H7 (cell line): ENCODE data around the gene OPRL1. TPM values are rescaled to one million over a fixed set of nuclear protein-coding genes. Genes with fewer than 3 reads are reported as not detected.
"Not testable (repeated sequence)": the region's sequence is repeated elsewhere in the genome, so short reads cannot be mapped to it uniquely, and the experiment has no call there.

Experiments
- DNase-seq: peaks from one replicate; pipeline ENCODE4 v3.0.0; 2012
- H3K27me3 ChIP-seq: 2 replicates; pipeline ENCODE4 v1.6.0; 2011; ENCODE audit warnings: mild to moderate bottlenecking, low read length; ENCODE audit not compliant: control insufficient read depth, insufficient read depth
- H3K36me3 ChIP-seq: replicated peaks from 2 replicates; pipeline ENCODE4 v1.5.1; 2011; ENCODE audit warnings: low read length; ENCODE audit not compliant: control insufficient read depth, insufficient read depth
- H3K4me3 ChIP-seq: 2 replicates; pipeline ENCODE4 v1.5.1; 2011; ENCODE audit warnings: low read depth, mild to moderate bottlenecking, control low read depth, low read length, moderate library complexity; ENCODE audit not compliant: insufficient read depth
- total RNA-seq: library from RNA; depleted of rRNA; stranded (reverse); fragments of >200 nt; shearing (Covaris generic); gene quantifications from 2 replicates; pipeline ENCODE4 v1.2.3, GENCODE V29; 2014

OPRL1 gene
- total RNA-seq, 1 experiment from 2014 or later: 2.4 TPM

DNA sequence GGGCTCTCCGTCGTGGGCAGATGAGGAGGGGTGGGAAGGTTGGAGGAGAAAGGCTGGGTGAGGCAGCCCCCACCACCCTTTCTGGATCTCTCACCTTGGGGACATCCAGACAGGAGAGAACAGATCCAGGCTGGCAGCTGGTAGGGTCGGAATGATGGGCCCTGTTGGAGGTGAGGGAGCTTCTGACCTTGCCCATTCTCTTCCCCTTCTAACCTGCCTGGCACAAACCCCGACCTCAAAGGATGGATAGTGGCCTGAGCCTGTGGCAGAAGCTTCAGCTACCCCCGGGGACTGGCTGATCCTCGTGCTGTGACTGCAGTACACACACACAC, 33.5 kb downstream of the OPRL1 start:
- Histone ChIP-seq H3K4me3 (no peak overlapping the region), H3K27me3 (no peaks in the 10 kb centered on the region), H3K36me3 (no peaks in the 10 kb centered on the region)
- no peak for DNase-seq

DNA sequence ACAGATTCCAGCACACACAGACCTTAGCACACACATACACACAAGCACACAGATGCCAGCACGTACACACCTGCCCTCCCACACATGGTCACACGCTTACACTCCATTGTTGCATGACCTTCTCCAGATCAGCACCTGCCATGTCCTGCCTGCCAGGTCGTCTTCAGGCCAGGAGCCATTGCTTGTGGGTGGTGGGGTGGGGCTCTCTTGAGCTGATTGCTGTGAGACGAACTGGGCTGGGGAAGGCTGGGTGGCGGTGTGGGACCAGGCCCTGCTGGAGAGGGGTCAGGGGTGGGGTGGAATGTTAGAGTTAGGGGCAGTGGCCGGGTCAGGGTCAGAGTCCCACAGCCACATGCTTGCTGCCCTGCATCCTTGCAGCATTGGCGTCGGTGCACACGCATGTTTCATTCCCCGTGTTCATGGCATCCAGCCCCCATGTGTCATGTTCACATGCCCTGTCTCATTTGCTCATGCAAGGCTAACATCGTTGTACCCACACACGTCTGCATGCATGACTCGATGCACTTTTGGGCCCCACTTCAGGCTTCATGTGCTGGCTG, 34.0 kb downstream of the OPRL1 start:
- H3K36me3 ChIP-seq: no peaks in the 10 kb centered on the region
- DNase-seq: no peak
- no peak overlapping the region for H3K4me3 ChIP-seq
- no peaks in the 10 kb centered on the region for H3K27me3 ChIP-seq

DNA sequence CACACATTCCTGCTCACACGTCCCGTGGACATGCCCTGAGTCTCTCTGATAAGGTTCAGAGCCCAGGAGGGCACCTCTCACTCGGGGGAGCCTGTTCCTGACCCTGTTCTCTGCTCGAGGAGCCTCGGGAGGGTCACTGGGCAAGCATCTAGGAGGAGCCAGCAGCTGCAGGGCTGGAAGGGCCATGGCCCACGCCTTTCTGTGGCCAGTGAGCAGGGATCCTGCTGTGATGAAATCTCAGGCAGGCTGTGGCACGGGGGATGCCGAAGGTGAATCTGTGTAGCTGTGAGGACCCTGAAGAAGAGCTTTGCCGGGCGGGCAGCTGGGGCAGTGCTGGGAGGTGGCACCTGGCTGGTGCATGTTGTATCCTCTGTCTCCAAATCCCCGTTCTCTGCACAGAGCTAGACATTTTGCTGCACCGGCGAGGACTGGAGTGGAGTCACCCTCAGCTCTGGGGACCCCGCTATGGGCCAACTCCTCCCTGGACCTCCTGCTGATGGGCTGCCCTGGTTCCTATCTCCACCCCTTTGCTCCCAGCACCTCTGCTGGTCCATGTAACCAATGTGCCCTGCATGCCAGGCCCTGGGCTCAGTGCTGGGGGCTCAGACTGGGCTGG, 34.6 kb downstream of the OPRL1 start:
- DNase-seq: no peak
- H3K4me3 ChIP-seq: no peak overlapping the region

DNA sequence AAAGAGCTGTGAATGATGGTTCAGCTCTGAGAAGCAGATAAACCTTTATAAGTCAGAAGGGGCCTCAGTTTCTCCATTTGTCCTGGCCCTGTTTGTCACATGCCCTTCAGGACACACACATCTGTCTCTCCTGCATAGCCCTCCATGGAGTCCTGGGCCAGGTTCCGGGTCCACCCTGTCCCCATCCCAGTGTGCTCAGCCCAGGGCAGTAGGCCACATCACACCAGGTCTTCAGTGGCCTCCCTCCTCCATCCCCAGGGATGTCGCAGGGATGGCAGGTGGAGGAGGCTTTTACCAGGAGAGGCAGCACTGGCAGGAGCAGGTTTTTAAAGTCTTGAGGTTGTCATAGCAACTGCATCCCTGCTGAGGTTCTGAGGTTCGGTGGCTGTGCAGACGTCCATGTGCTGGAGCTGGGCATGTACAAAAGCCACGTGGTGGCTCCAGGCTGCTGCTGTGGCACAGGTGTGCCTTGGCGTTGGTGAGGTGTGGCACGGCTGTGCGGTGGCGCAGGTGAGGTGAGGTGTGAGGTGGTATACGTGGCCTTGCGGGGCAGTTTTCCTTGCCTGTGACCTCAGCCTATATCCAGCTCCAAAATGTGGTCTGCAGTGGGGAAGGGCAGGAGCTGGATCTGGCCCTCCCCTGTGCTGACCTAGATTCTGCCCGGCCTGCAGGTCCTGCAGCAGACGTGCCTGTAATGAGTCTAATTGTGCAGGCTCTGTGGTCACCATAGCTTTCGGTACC, 35.5 kb downstream of the OPRL1 start:
- Histone ChIP-seq H3K36me3 (no peaks in the 10 kb centered on the region), H3K27me3 (no peaks in the 10 kb centered on the region), H3K4me3 (no peak overlapping the region)
- DNase-seq: no peak

More for the DNA sequence above, 34.6 kb downstream of the OPRL1 start:
- Histone ChIP-seq H3K27me3 (no peaks in the 10 kb centered on the region), H3K36me3 (no peaks in the 10 kb centered on the region)

DNA sequence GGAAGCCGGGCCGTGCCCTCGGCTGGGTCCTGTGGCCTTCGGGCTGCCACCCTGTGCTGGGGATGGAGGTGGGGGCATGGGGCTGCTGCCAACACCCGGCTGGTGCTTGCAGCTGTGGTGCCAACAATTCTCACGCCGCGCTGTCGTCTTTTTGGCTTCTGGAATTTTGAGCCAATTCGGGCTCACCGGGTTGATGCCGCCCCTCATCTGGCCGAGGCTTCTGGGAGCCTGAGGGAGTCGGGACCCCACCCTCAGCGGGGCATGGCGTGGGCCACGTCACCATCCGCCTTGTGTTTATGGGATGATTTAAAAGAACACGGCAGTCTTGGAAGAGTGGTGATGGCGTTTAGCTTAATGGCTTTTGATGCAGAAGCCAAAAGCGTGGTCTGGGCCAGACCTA, 36.1 kb downstream of the OPRL1 start:
- no peaks in the 10 kb centered on the region for H3K36me3 ChIP-seq
- DNase-seq: no peak
- no peak overlapping the region for H3K4me3 ChIP-seq
- no peaks in the 10 kb centered on the region for H3K27me3 ChIP-seq

DNA sequence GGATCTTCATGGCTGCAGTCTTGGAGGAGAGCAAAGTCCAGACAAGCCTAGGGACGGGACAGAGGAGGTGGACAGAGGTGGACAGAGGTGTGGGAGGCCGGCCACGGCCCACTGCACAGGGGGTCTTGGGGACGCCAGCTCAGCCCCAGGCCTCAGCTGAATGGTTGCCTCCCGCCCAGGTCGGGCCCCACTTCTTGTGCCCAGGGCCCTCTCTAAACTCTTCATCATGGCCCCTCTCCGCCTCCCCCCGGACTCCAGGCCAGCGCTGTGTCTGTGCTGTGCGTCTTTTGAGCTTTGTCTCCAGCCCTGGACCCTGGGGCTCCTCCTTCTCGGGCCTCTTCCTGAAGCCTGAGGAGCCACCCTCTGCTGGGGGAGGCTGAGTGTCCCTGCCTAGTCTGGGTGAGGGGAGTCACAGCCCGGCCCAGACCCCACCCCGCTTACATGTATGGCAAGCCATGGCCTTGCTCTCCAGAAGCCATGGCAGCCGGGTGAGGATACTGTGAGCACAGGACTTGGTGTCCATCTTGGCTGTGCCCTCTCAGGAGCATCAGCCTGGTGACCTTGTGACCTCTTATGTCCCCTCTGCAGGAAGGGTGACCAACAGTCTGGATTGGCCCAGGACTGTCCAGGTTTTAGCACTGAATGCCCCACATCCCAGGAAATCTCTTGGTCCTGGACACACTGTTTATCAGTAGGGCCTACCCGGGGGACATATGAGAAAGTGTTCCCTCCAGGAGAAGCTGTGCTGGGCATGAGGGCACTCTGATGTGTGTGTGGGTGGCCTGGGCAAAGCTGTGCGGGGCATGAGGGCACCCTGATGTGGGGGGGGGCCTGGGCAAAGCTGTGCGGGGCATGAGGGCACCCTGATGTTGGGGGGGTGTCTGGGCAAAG, 36.9 kb downstream of the OPRL1 start:
- Histone ChIP-seq H3K27me3 (no peaks in the 10 kb centered on the region), H3K4me3 (no peak overlapping the region), H3K36me3 (no peaks in the 10 kb centered on the region)
- no peak for DNase-seq

GRCh38 chr20:64117432-64117777, 37.5 kb downstream of the OPRL1 start:
- not testable (repeated sequence) for H3K27me3 ChIP-seq, H3K36me3 ChIP-seq, DNase-seq, H3K4me3 ChIP-seq

DNA sequence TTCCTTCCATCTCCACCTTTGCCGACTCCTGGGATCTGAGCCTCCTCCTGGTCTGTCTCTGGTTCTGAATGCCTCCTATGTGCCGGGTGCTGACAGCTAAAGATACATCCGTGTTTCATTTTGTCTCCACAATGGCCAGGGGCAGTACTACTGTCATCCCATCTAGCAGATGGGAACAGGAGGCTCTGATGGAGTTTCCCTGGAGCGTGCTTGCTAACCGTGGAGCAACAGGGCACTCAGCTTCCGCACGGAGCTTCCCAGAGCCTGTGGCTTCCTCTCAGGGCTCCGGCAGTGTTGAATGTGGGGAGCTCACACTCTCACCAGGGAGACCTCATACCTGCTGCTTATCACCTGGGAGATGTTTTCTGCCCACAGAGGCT, 39.4 kb downstream of the OPRL1 start:
- Histone ChIP-seq H3K4me3 (no peak overlapping the region), H3K27me3 (no peaks in the 10 kb centered on the region), H3K36me3 (no peaks in the 10 kb centered on the region)
- DNase-seq: no peak

DNA sequence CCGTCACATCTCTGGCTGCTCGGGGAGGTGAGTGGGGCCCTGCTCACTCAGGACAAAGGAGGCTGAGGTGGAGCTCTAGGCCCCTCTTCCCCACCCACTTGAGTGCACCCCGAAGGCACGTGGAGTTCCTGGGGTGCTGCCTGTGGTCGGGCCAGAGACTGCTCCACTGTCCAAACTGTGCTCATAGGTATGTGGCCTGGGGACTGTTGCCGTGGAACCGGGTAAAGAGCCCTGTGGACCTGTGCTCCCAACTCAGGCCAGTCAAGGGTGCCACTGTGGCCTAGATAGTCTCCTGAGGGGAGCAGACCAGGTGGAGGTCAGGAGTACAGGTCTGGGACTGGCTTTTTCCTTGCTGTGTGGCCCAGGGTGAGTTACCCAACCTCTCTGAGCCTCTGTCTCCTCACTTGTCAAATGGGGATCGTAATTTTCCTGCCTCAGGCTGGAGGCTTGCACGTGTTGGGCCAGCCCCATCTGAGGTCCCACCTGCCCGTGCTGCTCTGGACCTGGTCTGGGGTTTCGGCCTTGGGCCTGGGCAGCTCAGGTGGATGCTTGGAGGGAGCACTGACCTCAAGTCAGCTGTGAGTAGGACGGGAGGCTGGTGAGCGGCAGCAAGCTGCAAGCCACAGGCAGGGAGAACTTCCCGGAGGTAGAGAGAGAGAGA, 39.9 kb downstream of the OPRL1 start:
- Histone ChIP-seq H3K4me3 (no peak overlapping the region), H3K27me3 (no peaks in the 10 kb centered on the region), H3K36me3 (no peaks in the 10 kb centered on the region)
- DNase-seq: peak; percentile 71

DNA sequence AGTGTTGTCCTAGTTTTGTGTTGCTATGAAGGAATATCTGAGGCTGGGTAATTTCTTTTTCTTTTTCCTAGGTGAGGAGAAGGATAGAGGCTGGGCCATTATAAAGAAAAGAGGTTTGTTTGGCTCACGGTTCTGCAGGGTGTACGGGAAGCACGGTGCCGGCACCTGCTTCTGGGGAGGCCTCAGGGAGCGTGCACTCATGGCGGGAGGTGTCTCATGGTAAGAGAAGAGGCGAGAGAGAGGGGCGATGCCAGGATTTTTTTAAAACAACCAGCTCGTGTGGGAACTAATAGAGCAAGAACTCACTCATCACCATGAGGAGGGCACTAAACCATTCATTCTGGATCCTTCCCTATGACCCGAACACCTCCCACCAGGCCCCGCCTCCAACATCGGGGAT, 41.7 kb downstream of the OPRL1 start:
- Histone ChIP-seq H3K4me3 (no peak overlapping the region), H3K36me3 (no peaks in the 10 kb centered on the region), H3K27me3 (no peaks in the 10 kb centered on the region)
- peak; percentile 7 for DNase-seq

DNA sequence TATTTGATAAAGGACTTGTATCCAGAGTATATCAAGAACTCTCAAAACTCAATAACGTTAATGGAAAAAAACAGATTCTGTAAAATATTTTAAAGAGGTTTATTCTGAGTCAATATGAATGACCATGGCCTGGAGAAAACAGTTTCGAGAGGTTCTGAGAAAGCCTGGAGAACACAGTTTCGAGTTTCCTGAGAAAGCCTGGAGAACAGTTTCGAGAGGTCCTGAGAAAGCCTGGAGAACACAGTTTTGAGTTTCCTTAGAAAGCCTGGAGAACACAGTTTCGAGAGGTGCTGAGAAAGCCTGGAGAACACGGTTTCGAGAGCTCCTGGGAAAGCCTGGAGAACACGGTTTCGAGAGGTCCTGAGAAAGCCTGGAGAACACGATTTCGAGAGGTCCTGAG, 43.0 kb downstream of the OPRL1 start:
- DNase-seq, H3K27me3 ChIP-seq, H3K36me3 ChIP-seq, H3K4me3 ChIP-seq: not testable (repeated sequence)

DNA sequence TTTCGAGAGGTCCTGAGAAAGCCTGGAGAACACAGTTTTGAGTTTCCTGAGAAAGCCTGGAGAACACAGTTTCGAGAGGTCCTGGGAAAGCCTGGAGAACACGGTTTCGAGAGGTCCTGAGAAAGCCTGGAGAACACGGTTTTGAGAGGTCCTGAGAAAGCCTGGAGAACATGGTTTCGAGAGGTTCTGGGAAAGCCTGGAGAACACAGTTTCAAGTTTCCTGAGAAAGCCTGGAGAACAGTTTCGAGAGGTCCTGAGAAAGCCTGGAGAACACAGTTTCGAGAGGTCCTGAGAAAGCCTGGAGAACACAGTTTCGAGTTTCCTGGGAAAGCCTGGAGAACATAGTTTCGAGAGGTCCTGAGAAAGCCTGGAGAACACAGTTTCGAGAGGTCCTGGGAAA, 43.6 kb downstream of the OPRL1 start:
- not testable (repeated sequence) for H3K36me3 ChIP-seq, DNase-seq, H3K27me3 ChIP-seq, H3K4me3 ChIP-seq

DNA sequence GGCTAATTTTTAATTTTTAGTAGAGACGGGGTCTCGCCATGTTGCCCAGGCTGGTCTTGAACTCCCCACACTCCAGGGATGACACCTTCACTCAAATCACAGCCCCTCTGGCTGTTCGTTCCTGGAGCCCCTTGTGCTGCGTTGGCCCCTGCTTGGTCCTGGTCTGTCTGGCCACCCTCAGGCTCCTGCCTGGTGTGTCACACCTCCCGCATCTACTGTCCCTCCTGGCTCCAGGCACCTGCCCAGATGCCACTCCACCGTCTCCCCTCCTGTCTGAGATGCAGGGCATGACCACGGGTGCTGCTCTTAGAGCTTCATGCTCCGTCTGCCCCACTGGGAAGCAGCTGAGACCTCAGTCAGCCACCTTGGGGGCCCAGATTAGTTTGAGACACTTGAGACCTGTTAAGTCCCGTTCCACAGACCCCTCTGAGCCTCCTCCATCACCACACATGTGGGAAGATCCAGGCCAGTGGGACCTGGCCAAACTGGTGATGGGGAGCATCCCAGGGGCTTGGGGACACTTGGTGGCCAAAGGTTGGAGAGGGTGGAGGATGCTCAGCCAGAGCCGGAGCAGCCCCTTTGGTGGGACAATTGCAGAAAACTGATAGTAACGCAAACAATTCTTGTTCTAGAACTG, 49.4 kb downstream of the OPRL1 start:
- DNase-seq: peak; percentile 13
- H3K4me3 ChIP-seq: no peak overlapping the region
- no peaks in the 10 kb centered on the region for H3K27me3 ChIP-seq
- no peaks in the 10 kb centered on the region for H3K36me3 ChIP-seq

DNA sequence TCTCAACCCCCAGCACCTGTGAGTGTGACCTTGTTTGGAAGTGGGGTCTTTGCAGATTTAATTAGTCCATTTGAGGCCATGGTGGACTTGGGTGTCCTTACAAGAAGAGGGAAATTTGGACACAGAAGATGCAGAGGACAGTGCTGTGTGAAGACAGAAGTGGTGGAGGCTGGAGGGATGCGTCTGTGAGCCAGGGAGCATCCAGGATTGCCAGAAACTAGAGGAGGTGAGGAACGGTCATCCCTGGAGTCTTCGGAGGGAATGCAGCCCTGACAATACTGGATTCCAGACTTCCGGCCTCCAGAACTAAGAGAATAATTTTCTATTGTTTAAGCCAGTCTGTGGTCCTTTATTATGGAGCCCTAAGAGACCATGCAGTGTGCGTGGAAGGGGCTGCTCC, 50.4 kb downstream of the OPRL1 start:
- DNase-seq: peak; percentile 35
- H3K36me3 ChIP-seq: no peaks in the 10 kb centered on the region
- no peak overlapping the region for H3K4me3 ChIP-seq
- no peaks in the 10 kb centered on the region for H3K27me3 ChIP-seq
